OCI-LY7 (cell line): ENCODE measurements around the gene IGSF8. TPM values are rescaled to one million over a fixed set of nuclear protein-coding genes. Genes with fewer than 3 reads are reported as not detected.

Experiments
- BruUV-seq: library from RNA; stranded (reverse); fragments of 400-500 nt; replicated peaks from 2 replicates; lab custom pipeline; 2021; lab: Mats Ljungman, UMichigan
- CTCF ChIA-PET: fragments of 300-600 bp; sonication (Branson Sonifier 250); formaldehyde crosslinking; loops from one replicate; lab custom pipeline; 2022; ENCODE audit warnings: antibody characterized with exemption; ENCODE audit not compliant: unreplicated experiment; lab: Charles Lee
- POLR2A ChIA-PET: fragments of 300-600 bp; sonication (Branson Sonifier 250); formaldehyde crosslinking; loops from one replicate; lab custom pipeline; 2022; ENCODE audit warnings: antibody characterized with exemption; lab: Charles Lee
- DNase-seq: peaks from one replicate; pipeline ENCODE4 v3.0.0-alpha.2; 2015; ENCODE audit warnings: low spot score
- H2AFZ ChIP-seq: fragments of 200-600 bp; sonication (generic), shearing (Covaris generic); 2 replicates; pipeline ENCODE4 v1.6.1; 2014; ENCODE audit warnings: mild to moderate bottlenecking, antibody characterized with exemption, low read length, moderate library complexity
- H3K27ac ChIP-seq: fragments of 200-600 bp; sonication (generic); 2 replicates; pipeline ENCODE4 v1.5.1; 2014; ENCODE audit warnings: mixed run types, low read depth, mild to moderate bottlenecking, moderate library complexity, low read length, inconsistent platforms; ENCODE audit not compliant: poor library complexity, severe bottlenecking
- H3K36me3 ChIP-seq: fragments of 200-600 bp; sonication (generic); 2 replicates; pipeline ENCODE4 v1.6.1; 2014; ENCODE audit warnings: mild to moderate bottlenecking, antibody characterized with exemption, low read length, moderate library complexity, mixed read lengths; ENCODE audit not compliant: insufficient read depth
- H3K4me1 ChIP-seq: fragments of 200-600 bp; sonication (generic); 2 replicates; pipeline ENCODE4 v1.5.1; 2014; ENCODE audit warnings: mild to moderate bottlenecking, low read length; ENCODE audit not compliant: insufficient read depth, poor library complexity, severe bottlenecking
- H3K4me2 ChIP-seq: fragments of 200-600 bp; sonication (generic); 2 replicates; pipeline ENCODE4 v1.6.1; 2014; ENCODE audit warnings: mild to moderate bottlenecking, low read length
- H3K4me3 ChIP-seq: fragments of 200-600 bp; sonication (generic); 2 replicates; pipeline ENCODE4 v1.5.1; 2014; ENCODE audit warnings: mild to moderate bottlenecking, low read depth, low read length; ENCODE audit not compliant: poor library complexity, severe bottlenecking
- H3K79me2 ChIP-seq: fragments of 200-600 bp; sonication (generic); 2 replicates; pipeline ENCODE4 v1.6.1; 2016; ENCODE audit warnings: low read depth, mild to moderate bottlenecking, low read length, moderate library complexity, mixed read lengths; ENCODE audit not compliant: insufficient read depth
- H3K9me2 ChIP-seq: fragments of 200-600 bp; sonication (generic); 2 replicates; pipeline ENCODE4 v1.6.1; 2016; ENCODE audit warnings: mild to moderate bottlenecking, low read length, mixed read lengths; ENCODE audit not compliant: insufficient read depth
- H3K9me3 ChIP-seq: fragments of 200-600 bp; sonication (generic); 2 replicates; pipeline ENCODE4 v1.6.1; 2014; ENCODE audit warnings: mild to moderate bottlenecking, mixed run types, low read length, mixed read lengths
- H4K20me1 ChIP-seq: fragments of 200-600 bp; sonication (generic); 2 replicates; pipeline ENCODE4 v1.6.1; 2014; ENCODE audit warnings: mild to moderate bottlenecking, antibody characterized with exemption, low read length, moderate library complexity, mixed read lengths; ENCODE audit not compliant: insufficient read depth
- EZH2phosphoT487 ChIP-seq: fragments of 200-600 bp; sonication (generic); IDR thresholded peaks from 2 replicates; pipeline ENCODE4 v1.6.1; 2018; ENCODE audit warnings: low read depth, borderline replicate concordance, mild to moderate bottlenecking, mixed run types, antibody characterized with exemption, low read length, moderate library complexity, mixed read lengths
- intact Hi-C: fragments of 100-400 bp; cut with micrococcal nuclease; formaldehyde crosslinking; loops from one replicate; pipeline ENCODE4 v1.10.0; 2022; ENCODE audit not compliant: unreplicated experiment
- total RNA-seq, 2 experiments: library from RNA; depleted of rRNA in 1 of 2; stranded (reverse); fragments of >200 nt in 1 of 2; shearing (Covaris generic) in 1 of 2; gene quantifications; 2 replicates each; pipeline ENCODE4 v1.2.3, GENCODE V29; 2014 to 2022
- TF ChIP-seq, protein P1 (sequence below): fragments of 200-600 bp; sonication (generic); conservative IDR thresholded peaks from 2 replicates; pipeline ENCODE4 v1.5.1; 2014; ENCODE audit warnings: mild to moderate bottlenecking, antibody characterized with exemption, low read length, moderate library complexity, mixed read lengths

Gene IGSF8
- total RNA-seq, 2 experiments from 2014 or later = 18.7 to 28.7 TPM

DNA sequence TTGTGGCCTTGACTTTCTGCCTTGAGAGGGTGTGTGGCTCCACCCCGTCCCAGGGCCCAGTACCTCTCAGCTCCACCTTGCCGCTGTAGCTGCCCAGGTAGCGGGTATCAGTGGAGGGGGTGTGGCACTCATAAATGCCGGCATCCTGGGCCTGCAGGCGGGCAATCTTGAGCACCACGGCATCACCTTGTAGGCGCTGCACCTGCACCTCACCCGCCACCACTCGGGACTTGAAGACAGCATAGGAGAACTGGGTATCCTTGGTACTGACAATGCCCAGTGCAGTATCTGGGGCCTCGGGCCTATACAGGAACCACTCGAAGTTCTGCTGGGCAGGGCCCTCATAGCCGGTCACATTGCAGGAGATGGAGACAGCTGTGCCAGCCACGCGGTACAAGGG lies 3.6 kb downstream of the IGSF8 start:
- no peak for TF ChIP-seq EZH2phosphoT487
- TF ChIP-seq, protein P1, sequence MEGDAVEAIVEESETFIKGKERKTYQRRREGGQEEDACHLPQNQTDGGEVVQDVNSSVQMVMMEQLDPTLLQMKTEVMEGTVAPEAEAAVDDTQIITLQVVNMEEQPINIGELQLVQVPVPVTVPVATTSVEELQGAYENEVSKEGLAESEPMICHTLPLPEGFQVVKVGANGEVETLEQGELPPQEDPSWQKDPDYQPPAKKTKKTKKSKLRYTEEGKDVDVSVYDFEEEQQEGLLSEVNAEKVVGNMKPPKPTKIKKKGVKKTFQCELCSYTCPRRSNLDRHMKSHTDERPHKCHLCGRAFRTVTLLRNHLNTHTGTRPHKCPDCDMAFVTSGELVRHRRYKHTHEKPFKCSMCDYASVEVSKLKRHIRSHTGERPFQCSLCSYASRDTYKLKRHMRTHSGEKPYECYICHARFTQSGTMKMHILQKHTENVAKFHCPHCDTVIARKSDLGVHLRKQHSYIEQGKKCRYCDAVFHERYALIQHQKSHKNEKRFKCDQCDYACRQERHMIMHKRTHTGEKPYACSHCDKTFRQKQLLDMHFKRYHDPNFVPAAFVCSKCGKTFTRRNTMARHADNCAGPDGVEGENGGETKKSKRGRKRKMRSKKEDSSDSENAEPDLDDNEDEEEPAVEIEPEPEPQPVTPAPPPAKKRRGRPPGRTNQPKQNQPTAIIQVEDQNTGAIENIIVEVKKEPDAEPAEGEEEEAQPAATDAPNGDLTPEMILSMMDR = no peak
- no peak overlapping the region for H3K27ac ChIP-seq
- H3K36me3 ChIP-seq = peaks cover 23% of the 10 kb centered on the region; the same call in 1 of the 2 replicates
- H3K79me2 ChIP-seq = peaks cover 8% of the 10 kb centered on the region; the same call in 1 of the 2 replicates
- no peak for DNase-seq
- H3K4me3 ChIP-seq = no peak overlapping the region
- no peaks in the 10 kb centered on the region for H3K9me2 ChIP-seq
- H2AFZ ChIP-seq = no peak overlapping the region
- CTCF ChIA-PET = no interaction called here
- peaks cover 30% of the 10 kb centered on the region for H3K4me1 ChIP-seq
- H3K4me2 ChIP-seq = no peak overlapping the region
- intact Hi-C loops = no loop called here
- no peaks in the 10 kb centered on the region for H3K9me3 ChIP-seq
- POLR2A ChIA-PET = no interaction called here
- BruUV-seq = no TSS peak
- no peaks in the 10 kb centered on the region for H4K20me1 ChIP-seq

DNA sequence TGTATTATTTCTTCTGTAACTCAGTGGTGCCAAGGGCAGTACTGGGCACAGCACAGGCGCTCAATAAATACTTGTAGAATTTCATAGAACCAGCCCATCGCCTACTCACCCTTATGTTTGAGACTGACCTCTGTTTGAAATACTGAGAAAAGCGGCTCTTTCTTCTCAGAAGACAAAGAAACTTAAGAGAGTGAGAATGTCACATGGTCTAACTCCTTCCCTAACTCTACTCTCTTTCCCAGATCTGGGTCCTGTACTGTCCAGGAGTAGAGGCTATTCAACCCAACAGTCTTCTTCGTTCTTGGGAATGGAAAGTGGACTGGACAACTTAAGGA lies 4.2 kb downstream of the IGSF8 start:
- Histone ChIP-seq H3K9me2 (no peaks in the 10 kb centered on the region), H3K27ac (no peak overlapping the region), H3K4me1 (peaks cover 25% of the 10 kb centered on the region), H2AFZ (no peak overlapping the region), H3K4me3 (no peak overlapping the region), H3K4me2 (no peak overlapping the region), H3K79me2 (peaks cover 8% of the 10 kb centered on the region; the same call in 1 of the 2 replicates), H4K20me1 (no peaks in the 10 kb centered on the region), H3K9me3 (no peaks in the 10 kb centered on the region), H3K36me3 (peaks cover 23% of the 10 kb centered on the region; the same call in 1 of the 2 replicates)
- TF ChIP-seq, protein P1 = no peak
- no peak for TF ChIP-seq EZH2phosphoT487
- CTCF ChIA-PET = no interaction called here
- intact Hi-C loops = no loop called here
- DNase-seq = no peak
- no TSS peak for BruUV-seq
- POLR2A ChIA-PET = interaction anchor here (0.7 kb wide), 1 partner anchor 8 kb away, joined by 6 read pairs; no protein-coding TSS in a partner anchor

DNA sequence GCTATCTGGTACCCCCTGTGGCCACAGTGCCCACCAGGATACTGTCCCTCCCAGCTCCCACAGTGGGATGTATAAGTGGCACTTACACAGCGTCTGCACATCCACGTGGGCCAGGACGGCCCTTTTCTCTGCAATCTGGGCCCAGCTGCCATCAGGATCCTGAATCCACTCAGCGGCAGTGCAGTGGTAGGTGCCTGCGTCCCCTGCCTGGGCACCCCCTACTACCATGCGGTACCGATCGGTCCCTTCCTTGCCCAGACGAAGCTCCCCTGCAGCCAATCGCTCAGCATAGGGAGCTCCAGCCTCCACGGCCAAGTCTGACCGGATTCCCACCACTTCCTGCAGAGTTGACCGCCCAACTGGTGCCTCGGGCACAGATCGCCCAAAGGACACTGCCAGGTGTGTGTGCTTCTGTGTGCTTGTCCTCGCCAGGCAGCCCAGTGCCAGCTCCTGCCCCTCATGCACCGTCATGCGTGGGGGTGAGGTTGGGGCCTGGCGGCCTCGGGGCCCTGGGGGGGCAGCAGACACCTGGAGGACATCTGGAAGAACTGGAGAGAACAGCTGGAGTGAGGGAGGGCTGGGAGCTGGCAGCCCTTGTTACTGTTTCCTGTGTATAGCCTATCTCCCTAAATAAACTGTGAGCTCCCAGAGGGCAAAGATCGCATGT lies 4.7 kb downstream of the IGSF8 start:
- no peaks in the 10 kb centered on the region for H3K9me3 ChIP-seq
- H3K36me3 ChIP-seq = peaks cover 23% of the 10 kb centered on the region; the same call in 1 of the 2 replicates
- H3K4me3 ChIP-seq = no peak overlapping the region
- H2AFZ ChIP-seq = no peak overlapping the region
- ChIA-PET CTCF (no interaction called here), POLR2A (interaction anchor here (0.7 kb wide), 1 partner anchor 9 kb away, joined by 6 read pairs; no protein-coding TSS in a partner anchor)
- H3K27ac ChIP-seq = no peak overlapping the region
- no peaks in the 10 kb centered on the region for H4K20me1 ChIP-seq
- BruUV-seq = no TSS peak
- H3K4me1 ChIP-seq = peaks cover 21% of the 10 kb centered on the region
- no peak for TF ChIP-seq EZH2phosphoT487
- TF ChIP-seq, protein P1 = no peak
- H3K79me2 ChIP-seq = peaks cover 8% of the 10 kb centered on the region; the same call in 1 of the 2 replicates
- DNase-seq = no peak
- no peak overlapping the region for H3K4me2 ChIP-seq
- no peaks in the 10 kb centered on the region for H3K9me2 ChIP-seq
- intact Hi-C loops = no loop called here
